ENCODE measurements around the gene SULT2B1. TPM values are rescaled to one million over a fixed set of nuclear protein-coding genes. Genes with fewer than 3 reads are reported as not detected.

The SULT2B1 gene
- total RNA-seq, 2 experiments from 2014 or later, result not detected

DNA sequence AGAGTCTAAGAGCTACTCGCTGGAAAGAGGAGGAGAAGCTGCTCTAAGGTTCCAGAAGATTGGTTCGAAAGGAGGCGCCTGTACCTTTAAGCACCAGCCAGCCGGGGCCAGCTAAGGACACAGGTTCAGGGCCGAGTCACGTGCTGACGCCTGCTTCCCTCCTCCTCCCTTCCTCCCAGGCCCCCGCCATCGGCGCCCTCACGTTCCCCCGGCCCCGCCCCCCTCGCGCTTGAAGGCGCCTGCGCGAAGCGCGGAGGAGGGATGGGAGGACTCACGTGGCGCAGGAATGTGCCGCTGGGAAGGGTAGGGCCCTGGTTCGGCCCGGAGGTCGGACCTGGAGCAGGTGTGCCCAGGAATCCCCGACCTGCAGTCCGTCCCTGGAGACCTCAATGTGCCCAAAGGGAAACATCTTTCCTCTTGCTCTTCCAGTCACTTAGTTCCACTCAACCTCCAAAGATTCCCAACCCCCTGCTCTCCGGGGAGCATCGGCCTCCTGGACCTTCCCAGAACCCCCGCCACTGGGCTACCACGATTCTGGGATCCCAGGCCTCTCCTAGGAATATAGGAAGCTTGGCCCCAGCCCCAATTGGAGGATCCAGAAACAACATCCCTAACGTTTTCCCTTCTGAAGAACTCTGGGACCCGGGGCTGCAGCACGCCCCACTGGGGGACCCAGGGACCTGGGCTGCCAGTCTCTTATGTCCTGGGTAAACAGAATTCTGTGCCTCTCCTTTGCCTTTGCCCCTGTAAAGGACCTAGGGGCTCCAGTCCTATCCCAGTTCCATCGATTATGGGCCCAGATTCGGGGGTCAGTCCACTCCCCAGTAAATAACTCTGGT lies 82.7 kb downstream of the SULT2B1 start:
- peak; percentile 11 for ATAC-seq (ENCODE audit: poor library complexity)
- peaks cover 61% of the 10 kb centered on the region for H3K4me1 Mint-ChIP-seq (ENCODE audit: low read depth)
- no peaks in the 10 kb centered on the region for H3K9me3 ChIP-seq (ENCODE audit: control insufficient read depth in 1 of 2, insufficient read depth in 1 of 2, low read length in 2 of 2)
- peaks cover 41% of the 10 kb centered on the region for H3K36me3 ChIP-seq (ENCODE audit: insufficient read depth, low read length)
- TF ChIP-seq, protein P1, sequence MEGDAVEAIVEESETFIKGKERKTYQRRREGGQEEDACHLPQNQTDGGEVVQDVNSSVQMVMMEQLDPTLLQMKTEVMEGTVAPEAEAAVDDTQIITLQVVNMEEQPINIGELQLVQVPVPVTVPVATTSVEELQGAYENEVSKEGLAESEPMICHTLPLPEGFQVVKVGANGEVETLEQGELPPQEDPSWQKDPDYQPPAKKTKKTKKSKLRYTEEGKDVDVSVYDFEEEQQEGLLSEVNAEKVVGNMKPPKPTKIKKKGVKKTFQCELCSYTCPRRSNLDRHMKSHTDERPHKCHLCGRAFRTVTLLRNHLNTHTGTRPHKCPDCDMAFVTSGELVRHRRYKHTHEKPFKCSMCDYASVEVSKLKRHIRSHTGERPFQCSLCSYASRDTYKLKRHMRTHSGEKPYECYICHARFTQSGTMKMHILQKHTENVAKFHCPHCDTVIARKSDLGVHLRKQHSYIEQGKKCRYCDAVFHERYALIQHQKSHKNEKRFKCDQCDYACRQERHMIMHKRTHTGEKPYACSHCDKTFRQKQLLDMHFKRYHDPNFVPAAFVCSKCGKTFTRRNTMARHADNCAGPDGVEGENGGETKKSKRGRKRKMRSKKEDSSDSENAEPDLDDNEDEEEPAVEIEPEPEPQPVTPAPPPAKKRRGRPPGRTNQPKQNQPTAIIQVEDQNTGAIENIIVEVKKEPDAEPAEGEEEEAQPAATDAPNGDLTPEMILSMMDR (IDR thresholded peaks at IDR 0.05), result no peak
- H3K4me3 ChIP-seq (ENCODE audit: low read length), result peak overlapping the region; percentile 71
- peak overlapping the region; percentile 95 for H3K27ac Mint-ChIP-seq
- DNase-seq, result peak; percentile 82 to 96 (median 91)
- no peaks in the 10 kb centered on the region for H3K27me3 Mint-ChIP-seq
- intact Hi-C loops (cut with DNase I, micrococcal nuclease), result loop anchor here (1.0 to 10.0 kb wide), 7 partner anchors 10 to 1240 kb away; partner anchors contain the start of genes AKT1S1 (in 1 of the 2), C19orf73 (in 1 of the 2), PPFIA3 (in 1 of the 2) and RPL18 (in 1 of the 2)
- ChIA-PET POLR2A (interaction anchor here (0.5 to 3.7 kb wide), 15 partner anchors 8 to 926 kb away, joined by 3 to 45 read pairs (median 3); partner anchors contain the start of genes CA11, GYS1, RPL18 and RUVBL2), CTCF (interaction anchor here (0.7 to 1.2 kb wide), 2 partner anchors 15 to 337 kb away, joined by 3 to 4 read pairs; partner anchors contain the start of genes RPL18 and SPHK2)
- H3K27me3 ChIP-seq (ENCODE audit: control insufficient read depth in 1 of 2, insufficient read depth in 2 of 2, low read length in 2 of 2), result no peaks in the 10 kb centered on the region
- peak overlapping the region; percentile 78 to 94 for H3K27ac ChIP-seq (ENCODE audit: low read depth in 1 of 2, low read length in 2 of 2)
- peaks cover 59% of the 10 kb centered on the region for H3K36me3 Mint-ChIP-seq (ENCODE audit: low read depth)
- peak overlapping the region; percentile 90 for H3K4me3 Mint-ChIP-seq
- H3K9me3 Mint-ChIP-seq, result no peaks in the 10 kb centered on the region
- peaks cover 67% of the 10 kb centered on the region for H3K4me1 ChIP-seq (ENCODE audit: insufficient read depth, low read length)

DNA sequence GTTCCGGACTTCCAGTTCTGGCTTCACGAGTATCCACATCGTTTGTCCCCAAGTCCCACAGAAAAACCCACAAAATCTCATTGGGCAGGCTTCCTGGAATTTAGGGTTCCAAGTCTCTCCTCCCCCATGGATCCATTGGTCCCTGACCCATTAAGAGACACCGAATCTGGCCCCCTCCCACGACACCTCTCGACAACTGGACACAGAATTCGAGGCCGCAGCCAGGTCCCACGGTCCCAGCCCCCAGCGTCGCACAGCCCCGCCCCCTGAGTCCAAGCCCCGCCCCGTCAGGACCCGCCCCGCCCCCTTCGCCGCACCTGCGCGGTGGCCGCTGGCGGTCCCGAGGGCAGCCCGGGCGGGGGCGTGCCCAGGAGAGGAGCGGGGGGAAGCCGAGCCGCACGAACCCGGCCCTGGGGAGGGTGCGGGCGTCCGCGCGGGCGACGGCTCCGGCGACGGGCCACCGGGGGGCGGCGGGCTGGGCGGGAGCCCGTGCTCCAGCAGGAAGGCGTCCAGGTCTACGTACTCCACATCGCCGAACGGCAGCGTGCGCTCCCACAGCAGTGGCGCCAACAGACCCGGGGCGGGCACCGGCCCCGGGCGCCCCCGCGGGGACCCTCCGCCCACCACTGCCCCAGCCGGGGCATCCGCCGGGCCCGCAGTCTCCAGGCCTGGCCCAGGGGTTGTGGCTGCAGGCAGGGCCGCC lies 83.4 kb downstream of the SULT2B1 start:
- Mint-ChIP-seq H3K9me3 (no peaks in the 10 kb centered on the region), H3K4me1 (ENCODE audit: low read depth) (peaks cover 61% of the 10 kb centered on the region), H3K4me3 (peak overlapping the region; percentile 94), H3K36me3 (ENCODE audit: low read depth) (peaks cover 51% of the 10 kb centered on the region), H3K27ac (peak overlapping the region; percentile 97), H3K27me3 (no peaks in the 10 kb centered on the region)
- Histone ChIP-seq H3K36me3 (ENCODE audit: insufficient read depth, low read length) (peaks cover 33% of the 10 kb centered on the region), H3K27ac (ENCODE audit: low read depth in 1 of 2, low read length in 2 of 2) (peak overlapping the region; percentile 78 to 94), H3K27me3 (ENCODE audit: control insufficient read depth in 1 of 2, insufficient read depth in 2 of 2, low read length in 2 of 2) (no peaks in the 10 kb centered on the region), H3K4me1 (ENCODE audit: insufficient read depth, low read length) (peaks cover 70% of the 10 kb centered on the region), H3K9me3 (ENCODE audit: control insufficient read depth in 1 of 2, insufficient read depth in 1 of 2, low read length in 2 of 2) (no peaks in the 10 kb centered on the region), H3K4me3 (ENCODE audit: low read length) (peak overlapping the region; percentile 71)
- intact Hi-C loops (cut with DNase I, micrococcal nuclease), result loop anchor here (2.0 to 10.0 kb wide), 5 partner anchors 42 to 1239 kb away; partner anchors contain the start of genes AKT1S1 (in 1 of the 2), C19orf73 (in 1 of the 2), PPFIA3 (in 1 of the 2) and TBC1D17 (in 1 of the 2)
- POLR2A ChIA-PET, result interaction anchor here (1.6 to 3.7 kb wide), 7 partner anchors 10 to 303 kb away, joined by 3 to 45 read pairs (median 38); partner anchors contain the start of genes CA11, RPL18 and SPHK2
- peak; percentile 8 for ATAC-seq (ENCODE audit: poor library complexity)
- TF ChIP-seq, protein P1 (IDR thresholded peaks at IDR 0.05), result no peak
- peak; percentile 58 to 88 (median 73) for DNase-seq
- CTCF ChIA-PET, result no interaction called here
